ENCODE measurements around the gene ATXN7L3.

Gene ATXN7L3

GRCh38 chr17:44216173-44216572 is 16.5 kb upstream of the ATXN7L3 start:
- Histone ChIP-seq H3K4me1 (ENCODE audit: control insufficient read depth, low read depth, low read length) (peaks cover 7% of the 10 kb centered on the region), H3K9ac (ENCODE audit: low read length) (no peak overlapping the region), H3K9me3 (ENCODE audit: control insufficient read depth, low read depth, low read length) (no peaks in the 10 kb centered on the region), H3K4me3 (ENCODE audit: low read length) (no peak overlapping the region), H3K27me3 (ENCODE audit: control insufficient read depth, insufficient read depth, low read length) (no peaks in the 10 kb centered on the region), H3K27ac (ENCODE audit: low read length) (no peak overlapping the region), H3K36me3 (ENCODE audit: control insufficient read depth, low read depth, low read length) (peaks cover 39% of the 10 kb centered on the region)

- Histone ChIP-seq H3K27me3 (ENCODE audit: control insufficient read depth, insufficient read depth, low read length) (no peaks in the 10 kb centered on the region), H3K4me1 (ENCODE audit: control insufficient read depth, low read depth, low read length) (peaks cover 7% of the 10 kb centered on the region), H3K9ac (ENCODE audit: low read length) (no peak overlapping the region), H3K36me3 (ENCODE audit: control insufficient read depth, low read depth, low read length) (peaks cover 43% of the 10 kb centered on the region), H3K27ac (ENCODE audit: low read length) (no peak overlapping the region), H3K4me3 (ENCODE audit: low read length) (no peak overlapping the region), H3K9me3 (ENCODE audit: control insufficient read depth, low read depth, low read length) (no peaks in the 10 kb centered on the region)
These were observed 15.2 kb upstream of the ATXN7L3 start for GRCh38 chr17:44214896-44215295.

GRCh38 chr17:44214230-44214494 is 14.5 kb upstream of the ATXN7L3 start:
- Histone ChIP-seq H3K4me1 (ENCODE audit: control insufficient read depth, low read depth, low read length) (peaks cover 7% of the 10 kb centered on the region), H3K36me3 (ENCODE audit: control insufficient read depth, low read depth, low read length) (peaks cover 50% of the 10 kb centered on the region), H3K27ac (ENCODE audit: low read length) (no peak overlapping the region)

DNA sequence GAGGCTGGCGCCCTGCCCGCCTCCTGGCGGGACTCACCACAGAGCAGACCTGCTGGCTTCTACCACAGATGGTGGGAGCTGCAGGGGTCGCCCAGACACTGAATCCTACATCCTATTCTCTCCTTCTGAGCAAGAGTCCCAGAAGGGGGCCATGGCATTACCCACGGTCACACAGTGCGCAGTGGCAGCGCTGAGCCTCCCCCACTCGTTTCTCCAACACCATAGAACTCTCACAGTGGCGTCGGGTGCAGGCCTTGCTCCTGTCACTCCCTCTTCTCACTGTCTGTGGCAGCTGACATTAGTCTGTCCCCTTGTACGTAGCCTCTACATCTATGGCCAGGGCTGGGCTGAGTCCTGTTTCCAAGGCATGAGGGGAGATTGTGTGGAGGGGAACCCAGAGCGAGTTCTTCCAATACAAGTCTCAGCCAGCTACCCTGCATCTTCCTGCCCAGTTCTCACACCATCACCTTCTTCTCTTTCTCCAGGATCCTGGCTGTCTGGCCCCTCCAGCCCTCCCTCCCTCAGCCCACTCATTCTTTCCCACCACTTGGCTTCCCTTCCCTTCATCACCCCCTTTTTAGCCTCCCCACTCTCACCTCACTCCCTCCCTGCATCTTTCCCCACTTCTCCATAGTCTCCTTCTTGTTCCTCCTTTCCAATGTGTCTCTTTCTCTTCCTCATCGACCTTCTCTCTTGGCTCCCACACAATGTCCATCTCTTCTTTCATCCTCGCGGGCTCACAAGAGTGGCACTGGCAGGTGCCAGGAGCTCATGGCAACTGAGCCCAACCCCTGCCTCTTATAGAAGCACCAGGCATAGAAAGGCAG is 13.9 kb upstream of the ATXN7L3 start:
- peaks cover 7% of the 10 kb centered on the region for H3K4me1 ChIP-seq (ENCODE audit: control insufficient read depth, low read depth, low read length)
- H3K27ac ChIP-seq (ENCODE audit: low read length) = no peak overlapping the region
- no peak overlapping the region for H3K9ac ChIP-seq (ENCODE audit: low read length)
- no peaks in the 10 kb centered on the region for H3K27me3 ChIP-seq (ENCODE audit: control insufficient read depth, insufficient read depth, low read length)
- H3K4me3 ChIP-seq (ENCODE audit: low read length) = no peak overlapping the region
- peaks cover 56% of the 10 kb centered on the region for H3K36me3 ChIP-seq (ENCODE audit: control insufficient read depth, low read depth, low read length)
- no peaks in the 10 kb centered on the region for H3K9me3 ChIP-seq (ENCODE audit: control insufficient read depth, low read depth, low read length)

More at GRCh38 chr17:44214230-44214494, 14.5 kb upstream of the ATXN7L3 start:
- Histone ChIP-seq H3K27me3 (ENCODE audit: control insufficient read depth, insufficient read depth, low read length) (no peaks in the 10 kb centered on the region), H3K9ac (ENCODE audit: low read length) (no peak overlapping the region), H3K9me3 (ENCODE audit: control insufficient read depth, low read depth, low read length) (no peaks in the 10 kb centered on the region), H3K4me3 (ENCODE audit: low read length) (no peak overlapping the region)

DNA sequence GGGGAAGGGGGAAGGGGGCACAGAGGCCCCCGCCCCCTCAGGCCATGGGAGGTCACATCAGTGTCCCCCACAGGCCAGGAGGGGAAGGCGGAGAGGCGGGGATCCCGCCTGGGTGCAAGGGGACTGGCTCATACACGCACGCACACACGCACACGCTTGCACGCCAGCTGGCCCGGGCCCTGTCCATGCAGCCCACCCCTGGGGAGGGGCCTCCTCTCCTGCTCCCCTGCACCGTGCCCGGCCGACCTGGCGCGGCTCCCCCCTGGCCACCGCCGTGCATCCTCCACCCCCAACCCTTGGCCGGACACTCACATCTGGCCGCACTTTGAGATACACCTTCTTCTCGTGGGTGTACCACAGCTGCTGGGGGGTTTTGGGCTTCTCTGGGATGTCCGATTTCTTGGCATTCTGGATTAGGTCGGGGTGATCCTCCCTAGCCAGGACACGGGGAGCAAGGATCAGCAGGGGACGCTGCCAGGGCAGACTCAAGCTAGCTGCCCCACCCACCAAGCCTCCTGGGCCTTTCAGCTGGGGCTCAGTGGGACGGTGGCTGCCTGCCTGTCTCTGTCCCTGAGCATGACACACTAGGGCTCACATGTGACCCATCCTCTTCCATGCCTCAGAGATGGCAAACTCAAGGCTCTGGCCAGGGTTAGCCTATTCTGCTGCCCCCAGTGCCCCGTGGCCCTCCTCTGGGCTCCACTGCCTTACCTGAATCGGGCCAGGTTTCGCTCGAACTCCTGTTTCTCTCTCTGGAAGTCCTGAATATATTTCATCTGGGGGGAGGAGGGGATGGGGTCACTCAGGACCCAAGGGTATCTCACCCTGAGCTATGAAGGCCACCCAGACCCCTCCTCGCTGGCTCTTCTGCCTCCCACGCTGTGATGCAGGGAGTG is 13.1 kb upstream of the ATXN7L3 start:
- Histone ChIP-seq H3K4me3 (ENCODE audit: low read length) (no peak overlapping the region), H3K36me3 (ENCODE audit: control insufficient read depth, low read depth, low read length) (peaks cover 63% of the 10 kb centered on the region), H3K27ac (ENCODE audit: low read length) (no peak overlapping the region), H3K9ac (ENCODE audit: low read length) (no peak overlapping the region), H3K9me3 (ENCODE audit: control insufficient read depth, low read depth, low read length) (no peaks in the 10 kb centered on the region), H3K4me1 (ENCODE audit: control insufficient read depth, low read depth, low read length) (peaks cover 5% of the 10 kb centered on the region), H3K27me3 (ENCODE audit: control insufficient read depth, insufficient read depth, low read length) (no peaks in the 10 kb centered on the region)

DNA sequence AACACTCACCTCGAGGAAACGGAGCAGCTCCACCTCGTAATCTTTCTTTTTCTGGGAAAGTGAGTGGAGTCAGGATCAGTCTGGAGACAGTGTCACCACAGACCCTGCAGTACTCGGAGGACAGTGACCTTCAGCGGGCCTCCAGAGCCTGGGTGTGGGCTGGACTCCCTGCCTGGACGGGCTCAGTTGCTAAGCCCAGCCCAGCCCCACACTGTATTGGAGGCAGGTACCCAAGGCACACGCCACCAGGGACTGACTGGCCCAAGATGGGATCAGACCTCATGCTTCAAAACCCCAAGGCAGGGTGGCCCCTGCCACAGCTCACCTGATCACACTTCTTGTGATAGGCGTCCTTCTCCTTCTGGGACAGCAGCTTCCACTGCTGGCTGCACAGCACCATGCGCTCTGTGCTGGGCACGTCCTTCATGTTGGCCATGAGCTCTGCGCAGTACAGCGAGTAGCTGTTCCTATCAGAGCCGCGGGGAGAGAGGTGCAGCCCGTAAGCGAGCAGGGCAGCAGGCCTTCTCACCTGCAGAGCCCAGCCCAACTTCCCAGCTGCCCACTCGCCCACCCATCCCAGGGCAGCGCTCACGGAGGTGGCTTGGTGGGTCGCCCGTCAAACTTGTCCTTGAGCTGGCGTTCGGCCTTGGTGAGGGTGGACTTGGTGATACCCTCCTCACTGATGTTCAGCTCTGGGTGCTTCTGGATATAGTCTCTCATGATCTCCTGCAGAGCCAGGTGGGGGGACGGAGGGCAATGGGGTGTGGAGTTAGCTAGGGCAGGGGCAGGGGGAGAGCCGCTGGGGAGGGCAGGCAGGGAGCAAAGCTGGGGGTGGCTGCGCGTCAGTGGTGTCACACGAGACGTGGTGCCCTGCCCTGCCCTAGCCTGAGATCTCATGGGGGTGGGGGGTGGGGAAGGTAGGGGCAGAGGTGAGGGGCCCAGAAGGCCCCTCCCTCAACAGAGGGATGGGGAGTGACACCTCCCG is 11.9 kb upstream of the ATXN7L3 start:
- H3K27me3 ChIP-seq (ENCODE audit: control insufficient read depth, insufficient read depth, low read length) = no peaks in the 10 kb centered on the region
- H3K27ac ChIP-seq (ENCODE audit: low read length) = no peak overlapping the region
- no peaks in the 10 kb centered on the region for H3K9me3 ChIP-seq (ENCODE audit: control insufficient read depth, low read depth, low read length)
- no peak overlapping the region for H3K4me3 ChIP-seq (ENCODE audit: low read length)
- no peak overlapping the region for H3K9ac ChIP-seq (ENCODE audit: low read length)
- no peaks in the 10 kb centered on the region for H3K4me1 ChIP-seq (ENCODE audit: control insufficient read depth, low read depth, low read length)
- H3K36me3 ChIP-seq (ENCODE audit: control insufficient read depth, low read depth, low read length) = peaks cover 66% of the 10 kb centered on the region

- Histone ChIP-seq H3K36me3 (ENCODE audit: control insufficient read depth, low read depth, low read length) (peaks cover 56% of the 10 kb centered on the region), H3K4me3 (ENCODE audit: low read length) (no peak overlapping the region), H3K27ac (ENCODE audit: low read length) (no peak overlapping the region), H3K4me1 (ENCODE audit: control insufficient read depth, low read depth, low read length) (no peaks in the 10 kb centered on the region), H3K9ac (ENCODE audit: low read length) (no peak overlapping the region), H3K27me3 (ENCODE audit: control insufficient read depth, insufficient read depth, low read length) (no peaks in the 10 kb centered on the region), H3K9me3 (ENCODE audit: control insufficient read depth, low read depth, low read length) (no peaks in the 10 kb centered on the region)
These were observed 10.9 kb upstream of the ATXN7L3 start for GRCh38 chr17:44210342-44211192.

DNA sequence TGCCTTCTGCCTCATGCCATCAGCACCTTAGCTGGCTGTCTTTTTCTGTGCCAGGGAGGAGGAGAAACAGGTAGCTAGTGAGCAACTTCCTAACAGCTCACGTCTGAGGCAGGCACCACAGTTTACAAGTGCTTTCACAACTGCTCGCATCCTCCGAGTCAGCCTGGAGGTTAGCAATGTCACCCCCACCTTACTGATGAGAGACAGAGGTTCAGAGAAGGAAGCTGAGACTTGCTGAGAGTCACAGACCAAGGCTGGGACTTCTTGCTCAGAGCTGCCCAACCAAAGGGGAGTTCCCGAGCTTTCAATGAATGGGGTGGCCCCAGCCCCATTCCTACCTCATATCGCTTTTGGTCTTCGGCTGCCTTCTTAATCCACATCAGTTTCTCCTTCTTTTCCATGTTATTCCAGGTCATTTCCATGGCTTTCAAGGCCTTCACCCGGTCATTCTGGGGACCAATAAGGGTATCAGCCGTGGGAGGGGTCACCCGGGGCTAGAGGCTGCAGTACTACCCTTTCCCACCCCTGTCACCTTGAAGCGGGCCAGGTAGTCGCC is 10.2 kb upstream of the ATXN7L3 start:
- no peaks in the 10 kb centered on the region for H3K9me3 ChIP-seq (ENCODE audit: control insufficient read depth, low read depth, low read length)
- H3K4me3 ChIP-seq (ENCODE audit: low read length) = no peak overlapping the region
- no peak overlapping the region for H3K9ac ChIP-seq (ENCODE audit: low read length)
- H3K4me1 ChIP-seq (ENCODE audit: control insufficient read depth, low read depth, low read length) = no peaks in the 10 kb centered on the region
- H3K27ac ChIP-seq (ENCODE audit: low read length) = no peak overlapping the region
- peaks cover 49% of the 10 kb centered on the region for H3K36me3 ChIP-seq (ENCODE audit: control insufficient read depth, low read depth, low read length)
- H3K27me3 ChIP-seq (ENCODE audit: control insufficient read depth, insufficient read depth, low read length) = no peaks in the 10 kb centered on the region

DNA sequence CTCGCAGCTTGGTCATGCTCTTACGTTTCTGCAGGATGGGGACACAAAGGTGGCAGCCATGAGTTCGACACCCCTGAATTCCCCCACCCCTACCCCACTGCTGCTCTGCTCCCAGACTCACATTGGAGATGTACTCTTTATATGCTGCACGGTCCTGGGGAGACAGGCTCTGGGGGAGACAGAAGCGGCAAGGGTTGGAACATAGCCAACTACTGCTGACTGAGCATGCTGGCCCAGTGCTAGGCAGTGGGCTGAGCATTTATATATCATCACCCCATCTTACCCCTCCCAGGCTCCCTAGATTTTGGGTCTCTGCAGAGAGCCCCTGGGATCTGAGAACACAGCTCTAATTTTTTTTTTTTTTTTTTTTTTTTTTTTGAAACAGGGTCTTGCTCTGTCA is 8.1 kb upstream of the ATXN7L3 start:
- Histone ChIP-seq H3K4me3 (ENCODE audit: low read length) (no peak overlapping the region), H3K36me3 (ENCODE audit: control insufficient read depth, low read depth, low read length) (peaks cover 40% of the 10 kb centered on the region), H3K27me3 (ENCODE audit: control insufficient read depth, insufficient read depth, low read length) (no peaks in the 10 kb centered on the region), H3K9me3 (ENCODE audit: control insufficient read depth, low read depth, low read length) (no peaks in the 10 kb centered on the region), H3K27ac (ENCODE audit: low read length) (no peak overlapping the region), H3K9ac (ENCODE audit: low read length) (no peak overlapping the region), H3K4me1 (ENCODE audit: control insufficient read depth, low read depth, low read length) (peaks cover 3% of the 10 kb centered on the region)

DNA sequence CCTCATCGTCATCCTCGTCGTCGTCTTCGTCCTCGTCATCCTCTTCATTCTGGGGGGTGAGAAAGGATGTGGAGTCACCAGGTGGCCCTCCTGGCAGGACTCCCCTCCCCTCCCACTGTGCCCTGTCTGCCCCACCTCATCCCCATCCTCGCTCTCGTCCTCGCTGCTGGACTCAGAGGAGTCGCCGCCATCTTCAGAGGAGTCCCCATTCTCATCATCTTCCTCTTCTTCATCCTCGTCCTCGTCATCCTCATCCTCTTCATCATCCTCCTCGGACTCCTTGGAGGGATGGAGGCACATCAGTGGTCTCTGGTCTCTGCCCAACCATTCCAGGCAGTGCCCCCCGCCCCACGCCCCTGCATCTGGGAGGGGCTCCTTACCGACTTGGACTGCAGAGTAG is 7.6 kb upstream of the ATXN7L3 start:
- Histone ChIP-seq H3K9me3 (ENCODE audit: control insufficient read depth, low read depth, low read length) (no peaks in the 10 kb centered on the region), H3K4me3 (ENCODE audit: low read length) (no peak overlapping the region), H3K27ac (ENCODE audit: low read length) (no peak overlapping the region), H3K27me3 (ENCODE audit: control insufficient read depth, insufficient read depth, low read length) (no peaks in the 10 kb centered on the region), H3K9ac (ENCODE audit: low read length) (no peak overlapping the region), H3K4me1 (ENCODE audit: control insufficient read depth, low read depth, low read length) (peaks cover 3% of the 10 kb centered on the region), H3K36me3 (ENCODE audit: control insufficient read depth, low read depth, low read length) (peaks cover 40% of the 10 kb centered on the region)

Measured in iPS-18a (cell line).